ENCODE measurements around the gene B4GALT5. TPM values are rescaled to one million over a fixed set of nuclear protein-coding genes. Genes with fewer than 3 reads are reported as not detected.
"Not testable (repeated sequence)": the region's sequence is repeated elsewhere in the genome, so short reads cannot be mapped to it uniquely, and the experiment has no call there.

The B4GALT5 gene
- total RNA-seq, 1 experiment from 2014 or later: 77.0 TPM

- Histone ChIP-seq H2AFZ (ENCODE audit: low read length) (no peak overlapping the region), H3K4me1 (ENCODE audit: insufficient read depth, low read length) (no peaks in the 10 kb centered on the region), H3K79me1 (ENCODE audit: insufficient read depth, low read depth, low read length, poor library complexity, severe bottlenecking) (no peaks in the 10 kb centered on the region), H3K4ac (ENCODE audit: low read depth, low read length) (no peak overlapping the region), H3T11ph (ENCODE audit: low read length) (no peak overlapping the region), H2BK20ac (ENCODE audit: low read depth, low read length, poor library complexity, severe bottlenecking) (no peak overlapping the region), H4K8ac (replicated peaks; ENCODE audit: insufficient read length, low read depth, low read length) (no peak overlapping the region), H2BK120ac (ENCODE audit: low read depth, low read length, poor library complexity, severe bottlenecking) (no peak overlapping the region), H3K18ac (ENCODE audit: insufficient read length, low read depth, low read length) (no peak overlapping the region), H3K4me2 (ENCODE audit: insufficient read depth, insufficient read length, low read length) (no peak overlapping the region), H2BK15ac (ENCODE audit: low read depth, low read length) (no peak overlapping the region), H3K23me2 (ENCODE audit: insufficient read length, low read depth, low read length, poor library complexity, severe bottlenecking) (peaks cover 7% of the 10 kb centered on the region), H2BK5ac (ENCODE audit: insufficient read length, low read length) (no peak overlapping the region), H3K9me3 (ENCODE audit: control insufficient read depth, low read depth, low read length) (no peaks in the 10 kb centered on the region), H3K27ac (ENCODE audit: insufficient read length, low read depth, low read length) (no peak overlapping the region), H4K20me1 (ENCODE audit: control insufficient read depth, insufficient read depth, insufficient read length) (no peaks in the 10 kb centered on the region), H4K91ac (ENCODE audit: insufficient read length, low read depth, low read length) (no peak overlapping the region), H4K5ac (ENCODE audit: insufficient read length, low read depth, low read length) (no peak overlapping the region), H3K9ac (ENCODE audit: extremely low read depth, insufficient read length, low read length) (no peak overlapping the region), H3K27me3 (ENCODE audit: insufficient read depth, low read length) (no peaks in the 10 kb centered on the region), H3K23ac (ENCODE audit: insufficient read length, low read depth, low read length) (no peak overlapping the region), H3K56ac (ENCODE audit: insufficient read length, low read depth, low read length) (no peak overlapping the region), H3K14ac (ENCODE audit: insufficient read depth, low read length) (no peak overlapping the region), H3K79me2 (ENCODE audit: insufficient read depth, low read length) (no peaks in the 10 kb centered on the region), H2AK5ac (ENCODE audit: insufficient read length, low read length) (no peak overlapping the region), H2BK12ac (ENCODE audit: insufficient read length, low read depth, low read length) (no peak overlapping the region)
- H3K27ac Mint-ChIP-seq: no peak overlapping the region
- no peaks in the 10 kb centered on the region; a peak in 1 of 5 replicates for H3K9me3 Mint-ChIP-seq
- H3K4me3 Mint-ChIP-seq: no peak overlapping the region
- peaks cover 12% of the 10 kb centered on the region for H3K27me3 Mint-ChIP-seq (ENCODE audit: low read depth)
- no peak for DNase-seq
- no peak for TF ChIP-seq CTCF (conservative IDR thresholded peaks at IDR 0.05)
- no CpG with 5 or more reads among the region's 6 CpGs for WGBS (ENCODE audit: extremely low coverage, insufficient read length, low lambda C conversion rate)
- H3K36me3 Mint-ChIP-seq (ENCODE audit: insufficient read depth in 1 of 3, low read depth in 3 of 3): no peaks in the 10 kb centered on the region
- H3K4me1 Mint-ChIP-seq: peaks cover 6 to 8% of the 10 kb centered on the region in 2 experiments
Measured at GRCh38 chr20:49612127-49612738, 101.4 kb downstream of the B4GALT5 start.

DNA sequence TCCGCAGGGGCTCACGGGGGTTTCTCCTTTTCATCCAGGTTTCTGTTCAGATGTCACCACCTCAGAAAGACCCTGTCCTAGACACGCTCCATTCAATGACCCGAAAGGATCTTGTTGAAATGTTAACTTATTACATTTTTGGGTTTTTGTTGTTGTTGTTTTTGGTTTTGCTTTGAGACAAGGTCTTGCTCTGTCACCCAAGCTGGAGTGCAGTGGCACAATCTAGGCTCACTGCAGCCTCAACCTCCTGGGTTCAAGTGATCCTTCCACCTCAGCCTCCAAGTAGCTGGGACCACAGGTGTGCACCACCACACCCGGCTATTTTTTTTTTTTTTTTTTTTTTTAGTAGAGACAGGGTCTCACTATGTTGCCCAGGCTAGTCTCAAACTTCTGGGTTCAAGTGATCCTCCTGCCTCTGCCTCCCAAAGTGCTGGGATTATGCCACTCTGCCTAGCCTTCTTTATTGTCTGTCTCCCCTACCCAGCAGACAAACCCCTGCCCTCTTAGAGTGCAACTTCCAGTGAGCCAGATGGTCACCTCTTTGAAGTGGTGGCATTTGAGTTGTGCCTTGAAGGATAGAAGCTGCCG is 102.0 kb downstream of the B4GALT5 start:
- H3K9ac ChIP-seq (ENCODE audit: extremely low read depth, insufficient read length, low read length); H3K14ac ChIP-seq (ENCODE audit: insufficient read depth, low read length); H3K27ac Mint-ChIP-seq; H4K91ac ChIP-seq (ENCODE audit: insufficient read length, low read depth, low read length); H3T11ph ChIP-seq (ENCODE audit: low read length); H3K27ac ChIP-seq (ENCODE audit: insufficient read length, low read depth, low read length); H3K79me1 ChIP-seq (ENCODE audit: insufficient read depth, low read depth, low read length, poor library complexity, severe bottlenecking); H2AK5ac ChIP-seq (ENCODE audit: insufficient read length, low read length); DNase-seq; H2BK20ac ChIP-seq (ENCODE audit: low read depth, low read length, poor library complexity, severe bottlenecking); H2BK5ac ChIP-seq (ENCODE audit: insufficient read length, low read length); H4K5ac ChIP-seq (ENCODE audit: insufficient read length, low read depth, low read length); H2BK15ac ChIP-seq (ENCODE audit: low read depth, low read length); H3K18ac ChIP-seq (ENCODE audit: insufficient read length, low read depth, low read length); H3K23ac ChIP-seq (ENCODE audit: insufficient read length, low read depth, low read length); H3K9me3 ChIP-seq (ENCODE audit: control insufficient read depth, low read depth, low read length); H3K4me1 ChIP-seq (ENCODE audit: insufficient read depth, low read length); H3K36me3 Mint-ChIP-seq (ENCODE audit: insufficient read depth in 1 of 3, low read depth in 3 of 3); H3K56ac ChIP-seq (ENCODE audit: insufficient read length, low read depth, low read length); H2BK120ac ChIP-seq (ENCODE audit: low read depth, low read length, poor library complexity, severe bottlenecking); H3K79me2 ChIP-seq (ENCODE audit: insufficient read depth, low read length); H3K27me3 ChIP-seq (ENCODE audit: insufficient read depth, low read length); H3K4me1 Mint-ChIP-seq; H3K9me3 Mint-ChIP-seq; H4K20me1 ChIP-seq (ENCODE audit: control insufficient read depth, insufficient read depth, insufficient read length); H3K4me2 ChIP-seq (ENCODE audit: insufficient read depth, insufficient read length, low read length); H2AFZ ChIP-seq (ENCODE audit: low read length); H4K8ac ChIP-seq (replicated peaks; ENCODE audit: insufficient read length, low read depth, low read length); H3K23me2 ChIP-seq (ENCODE audit: insufficient read length, low read depth, low read length, poor library complexity, severe bottlenecking); H3K4ac ChIP-seq (ENCODE audit: low read depth, low read length); H2BK12ac ChIP-seq (ENCODE audit: insufficient read length, low read depth, low read length): not testable (repeated sequence)
- no CpG with 5 or more reads among the region's 6 CpGs for WGBS (ENCODE audit: extremely low coverage, insufficient read length, low lambda C conversion rate)
- 0 out of 5 replicates have a peak overlapping the region, but pooled peaks of 1 of the 2 experiments have one; percentile 7 for H3K4me3 Mint-ChIP-seq
- H3K27me3 Mint-ChIP-seq (ENCODE audit: low read depth): peaks cover 12% of the 10 kb centered on the region
